Sigmoid colon (tissue), 7 donors: ENCODE measurements around the gene SORCS2. TPM values are rescaled to one million over a fixed set of nuclear protein-coding genes. Genes with fewer than 3 reads are reported as not detected.

Experiments
- DNase-seq: peaks from one replicate; pipeline ENCODE4 v3.0.0-alpha.2; 2019
- H3K27ac ChIP-seq, 4 donors: fragments of 200-600 bp; sonication (generic); one replicate each; pipeline ENCODE4 v1.5.1; 2016 to 2019; ENCODE audit warnings: mild to moderate bottlenecking in 1 of 4
- H3K27me3 ChIP-seq, 3 donors: fragments of 200-600 bp; sonication (generic); one replicate each; pipeline ENCODE4 v1.5.1; 2019; ENCODE audit warnings: mild to moderate bottlenecking in 1 of 3
- H3K36me3 ChIP-seq, 4 donors: fragments of 200-600 bp; sonication (generic); one replicate each; pipeline ENCODE4 v1.5.1; 2016 to 2019
- H3K4me1 ChIP-seq, 4 donors: fragments of 200-600 bp; sonication (generic); one replicate each; pipeline ENCODE4 v1.5.1; 2017 to 2019
- H3K4me3 ChIP-seq, 4 donors: fragments of 200-600 bp; sonication (generic); one replicate each; pipeline ENCODE4 v1.5.1; 2017 to 2019; ENCODE audit warnings: mild to moderate bottlenecking in 2 of 4, moderate library complexity in 1 of 4
- H3K9me3 ChIP-seq, 4 donors: fragments of 200-600 bp in 3 of 4; sonication (generic) in 3 of 4; one replicate each; pipeline versions ENCODE4 v1.5.1 to v1.6.1; 2013 to 2019
- CTCF ChIP-seq, 4 experiments: fragments of 450-650 bp in 3 of 4; fragments of 200-600 bp in 1 of 4; IDR thresholded peaks; one replicate each; pipeline ENCODE4 v1.5.1; 2016 to 2019; ENCODE audit warnings: antibody characterized with exemption in 4 of 4, mild to moderate bottlenecking in 3 of 4, moderate library complexity in 2 of 4
- EP300 ChIP-seq, 4 donors: sonication (generic); formaldehyde crosslinking; IDR thresholded peaks; one replicate each; pipeline ENCODE4 v1.6.1; 2017; ENCODE audit warnings: antibody characterized with exemption in 4 of 4
- POLR2A ChIP-seq, 2 donors: fragments of 450-650 bp; IDR thresholded peaks; one replicate each; pipeline ENCODE4 v1.6.1; 2016; ENCODE audit warnings: antibody characterized with exemption in 2 of 2, mild to moderate bottlenecking in 2 of 2, moderate library complexity in 2 of 2
- POLR2AphosphoS5 ChIP-seq, 4 donors: sonication (generic); formaldehyde crosslinking; IDR thresholded peaks; one replicate each; pipeline ENCODE4 v1.6.1; 2017; ENCODE audit warnings: antibody characterized with exemption in 4 of 4
- WGBS, 2 donors: extraction: QIAGEN DNeasy Blood & Tissue Kit; methylation state at CpG; one replicate each; pipeline ENCODE4 v1.1.7; 2013; 5-methylcytosine and 5-hydroxymethylcytosine counted together
- intact Hi-C: fragments of 100-400 bp; cut with DNase I; formaldehyde crosslinking; loops from one replicate; pipeline ENCODE4 v1.15.1; 2023
- polyA plus RNA-seq, 3 donors: library from polyadenylated mRNA; stranded (reverse); fragments of 200-250 nt; gene quantifications; one replicate each; pipeline ENCODE4 v1.2.3, GENCODE V29; 2013
- total RNA-seq, 4 donors: library from RNA; depleted of rRNA; stranded (reverse); fragments of >200 nt; gene quantifications; one replicate each; pipeline ENCODE4 v1.1.0, GENCODE V29; 2016
- donor health status: healthy with polysubstance abuse.
- donor health status: Bipolar disorder and iron deficiency.
- donor health status: healthy.

SORCS2 gene
- total and polyA plus RNA-seq, 7 donors, result 1.8 to 6.4 (median 3.9) TPM; not detected in 2

GRCh38 chr4:7336067-7336569, 143.8 kb downstream of the SORCS2 start:
- intact Hi-C loops, result no loop called here
- no peak overlapping the region for H3K4me3 ChIP-seq
- H3K36me3 ChIP-seq, result no peaks in the 10 kb centered on the region
- 70 to 79% methylated on average over 16 to 17 of the region's 17 CpGs for WGBS, 2 donors
- no peaks in the 10 kb centered on the region for H3K27me3 ChIP-seq
- H3K27ac ChIP-seq, result no peak overlapping the region
- no peaks in the 10 kb centered on the region for H3K9me3 ChIP-seq
- TF ChIP-seq CTCF (IDR thresholded peaks at IDR 0.05) (no peak), POLR2AphosphoS5 (IDR thresholded peaks at IDR 0.05) (no peak), EP300 (IDR thresholded peaks at IDR 0.05) (no peak), POLR2A (IDR thresholded peaks at IDR 0.05) (no peak)
- no peak for DNase-seq
- peaks cover 0 to 18% (median 10%) of the 10 kb centered on the region in 4 donors for H3K4me1 ChIP-seq

- Histone ChIP-seq H3K9me3 (no peaks in the 10 kb centered on the region), H3K4me1 (peaks cover 0 to 18% (median 10%) of the 10 kb centered on the region in 4 donors), H3K4me3 (no peak overlapping the region), H3K36me3 (no peaks in the 10 kb centered on the region), H3K27me3 (no peaks in the 10 kb centered on the region), H3K27ac (no peak overlapping the region)
- intact Hi-C loops, result no loop called here
- DNase-seq, result no peak
- TF ChIP-seq EP300 (IDR thresholded peaks at IDR 0.05) (no peak), POLR2A (IDR thresholded peaks at IDR 0.05) (no peak), CTCF (IDR thresholded peaks at IDR 0.05) (no peak), POLR2AphosphoS5 (IDR thresholded peaks at IDR 0.05) (no peak)
- 80 to 83% methylated on average over 14 of the region's 14 CpGs for WGBS, 2 donors
Measured at GRCh38 chr4:7336732-7337131, 144.4 kb downstream of the SORCS2 start.

GRCh38 chr4:7337196-7338058, 145.1 kb downstream of the SORCS2 start:
- no peaks in the 10 kb centered on the region for H3K9me3 ChIP-seq
- H3K4me1 ChIP-seq, result peaks cover 0 to 13% (median 10%) of the 10 kb centered on the region in 4 donors
- H3K4me3 ChIP-seq, result no peak overlapping the region
- H3K27ac ChIP-seq, result no peak overlapping the region
- intact Hi-C loops, result no loop called here
- no peaks in the 10 kb centered on the region for H3K27me3 ChIP-seq
- no peaks in the 10 kb centered on the region for H3K36me3 ChIP-seq
- 71 to 84% methylated on average over 22 of the region's 22 CpGs for WGBS, 2 donors
- DNase-seq, result no peak
- no peak for TF ChIP-seq POLR2A (IDR thresholded peaks at IDR 0.05)
- TF ChIP-seq POLR2AphosphoS5 (IDR thresholded peaks at IDR 0.05), result no peak
- TF ChIP-seq EP300 (IDR thresholded peaks at IDR 0.05), result no peak
- TF ChIP-seq CTCF (IDR thresholded peaks at IDR 0.05), result no peak

GRCh38 chr4:7338059-7338452, 145.7 kb downstream of the SORCS2 start:
- 94 to 95% methylated on average over 5 of the region's 5 CpGs for WGBS, 2 donors
- intact Hi-C loops, result no loop called here
- peaks cover 0 to 11% (median 9%) of the 10 kb centered on the region in 4 donors for H3K4me1 ChIP-seq
- H3K4me3 ChIP-seq, result no peak overlapping the region
- no peak for DNase-seq
- H3K36me3 ChIP-seq, result no peaks in the 10 kb centered on the region
- no peak for TF ChIP-seq EP300 (IDR thresholded peaks at IDR 0.05)
- TF ChIP-seq POLR2AphosphoS5 (IDR thresholded peaks at IDR 0.05), result no peak
- TF ChIP-seq POLR2A (IDR thresholded peaks at IDR 0.05), result no peak
- no peak for TF ChIP-seq CTCF (IDR thresholded peaks at IDR 0.05)
- H3K27ac ChIP-seq, result no peak overlapping the region
- H3K9me3 ChIP-seq, result no peaks in the 10 kb centered on the region
- H3K27me3 ChIP-seq, result no peaks in the 10 kb centered on the region
